HG03565 (cell line): ENCODE measurements around the gene CD63.

ENCODE experiments used
- ATAC-seq: cut with Tn5 transposase; IDR thresholded peaks from one replicate; pipeline ENCODE4 v1.9.1; 2021; ENCODE audit warnings: mild to moderate bottlenecking, moderate library complexity; ENCODE audit not compliant: unreplicated experiment

The CD63 gene

DNA sequence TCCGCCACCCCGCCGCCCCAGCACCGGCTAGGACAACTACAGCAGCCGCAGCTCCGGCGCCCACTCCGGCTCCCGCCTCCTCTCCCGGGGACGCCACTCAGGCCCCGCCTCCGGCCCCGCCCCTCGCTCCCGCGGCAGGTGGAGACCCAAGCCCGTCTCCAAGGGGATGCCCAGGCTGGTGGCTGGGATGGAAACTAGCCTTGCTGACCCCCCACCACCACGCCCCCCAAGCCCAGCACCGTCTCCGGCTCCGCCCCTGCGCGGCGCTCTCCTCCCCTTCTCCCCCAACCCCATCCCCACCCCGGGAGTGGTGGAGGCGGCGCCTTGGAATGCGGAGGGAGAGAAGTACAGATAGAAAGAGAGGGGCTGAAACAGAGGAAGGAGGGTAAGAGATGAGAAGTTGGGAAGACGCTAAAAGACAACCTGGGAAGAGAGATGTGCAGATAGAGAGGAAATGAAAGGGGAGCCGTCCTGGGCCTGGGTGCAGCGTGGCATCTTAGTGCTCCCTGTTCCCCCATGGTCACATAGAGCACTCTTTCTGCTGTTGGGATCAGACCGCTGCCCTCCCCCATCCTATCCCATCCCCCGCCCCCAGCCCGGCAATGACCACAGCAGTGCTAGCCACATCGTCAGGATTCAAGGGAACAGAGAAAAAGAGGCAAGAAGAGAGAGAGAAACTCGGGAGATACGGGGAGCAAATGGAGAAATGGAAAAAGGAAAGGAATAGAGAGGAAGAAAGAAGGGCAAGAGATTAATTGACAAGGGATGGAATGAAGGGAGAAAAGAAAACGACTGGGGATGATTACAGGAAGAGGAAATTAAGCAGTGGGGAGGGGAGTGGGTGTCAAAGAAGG lies 20.7 kb downstream of the CD63 start, which contains the start of gene ITGA7:
Gene ITGA7 (minus strand): TSS at position 64 of the 854 bp plus-strand sequence. CDS start 222 bp downstream, outside the sequence.
- no peak for ATAC-seq

DNA sequence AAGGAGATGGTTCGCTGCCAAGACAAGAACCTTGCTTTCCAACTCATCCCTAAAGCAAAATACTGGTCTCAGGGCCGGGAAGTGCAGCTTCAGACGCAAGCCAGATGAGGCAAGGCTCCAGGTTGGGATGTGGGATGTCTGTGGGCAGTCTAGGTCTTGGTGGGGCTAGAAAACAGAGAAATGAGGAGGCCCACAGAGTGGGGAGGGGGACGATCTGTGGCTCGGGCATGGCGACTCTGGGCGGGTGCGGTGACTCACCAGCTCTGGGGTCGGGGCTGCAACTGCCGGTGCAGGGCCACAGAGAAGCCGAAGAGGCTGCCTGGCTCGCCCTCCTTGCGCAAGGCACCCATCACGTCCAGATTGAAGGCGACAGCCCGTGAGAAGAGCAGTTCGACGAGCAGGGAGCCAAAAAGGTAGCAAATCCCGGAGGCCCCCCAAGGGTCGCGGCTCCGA lies 21.6 kb downstream of the CD63 start:
- ATAC-seq: no peak

DNA sequence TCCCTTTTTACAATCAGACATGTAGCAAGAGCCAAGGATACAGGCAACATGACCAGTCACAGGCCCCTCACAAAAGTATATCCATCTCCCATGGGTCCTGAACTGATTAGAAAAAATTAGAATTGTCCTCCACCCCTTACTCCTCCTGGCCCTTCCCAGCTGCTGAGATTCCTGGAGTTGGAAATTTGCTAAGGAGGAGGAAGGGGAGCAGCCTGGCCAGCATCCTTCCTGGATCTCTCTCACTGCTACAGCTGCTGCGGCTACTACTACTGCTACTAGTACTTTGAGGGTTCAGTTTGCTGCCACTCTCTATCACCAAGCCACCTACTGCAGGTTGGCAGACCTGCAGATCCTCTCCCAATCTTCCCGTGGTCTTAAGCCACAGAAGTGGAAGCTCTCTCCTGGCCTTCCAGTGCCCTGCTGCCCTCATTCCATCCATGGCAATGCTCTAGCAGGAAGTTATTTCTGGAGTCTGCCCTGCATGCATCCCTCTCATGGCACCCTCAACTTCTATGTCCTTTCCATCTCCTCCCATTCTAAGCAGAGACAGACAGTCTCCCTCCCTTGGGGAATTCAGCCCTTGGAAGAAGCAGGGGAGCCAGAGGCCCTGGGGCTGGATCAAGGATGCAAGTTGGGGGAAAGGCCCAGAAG lies 22.1 kb downstream of the CD63 start:
- ATAC-seq: no peak

GRCh38 chr12:55705782-55706402 lies 22.9 kb downstream of the CD63 start:
- ATAC-seq: no peak

DNA sequence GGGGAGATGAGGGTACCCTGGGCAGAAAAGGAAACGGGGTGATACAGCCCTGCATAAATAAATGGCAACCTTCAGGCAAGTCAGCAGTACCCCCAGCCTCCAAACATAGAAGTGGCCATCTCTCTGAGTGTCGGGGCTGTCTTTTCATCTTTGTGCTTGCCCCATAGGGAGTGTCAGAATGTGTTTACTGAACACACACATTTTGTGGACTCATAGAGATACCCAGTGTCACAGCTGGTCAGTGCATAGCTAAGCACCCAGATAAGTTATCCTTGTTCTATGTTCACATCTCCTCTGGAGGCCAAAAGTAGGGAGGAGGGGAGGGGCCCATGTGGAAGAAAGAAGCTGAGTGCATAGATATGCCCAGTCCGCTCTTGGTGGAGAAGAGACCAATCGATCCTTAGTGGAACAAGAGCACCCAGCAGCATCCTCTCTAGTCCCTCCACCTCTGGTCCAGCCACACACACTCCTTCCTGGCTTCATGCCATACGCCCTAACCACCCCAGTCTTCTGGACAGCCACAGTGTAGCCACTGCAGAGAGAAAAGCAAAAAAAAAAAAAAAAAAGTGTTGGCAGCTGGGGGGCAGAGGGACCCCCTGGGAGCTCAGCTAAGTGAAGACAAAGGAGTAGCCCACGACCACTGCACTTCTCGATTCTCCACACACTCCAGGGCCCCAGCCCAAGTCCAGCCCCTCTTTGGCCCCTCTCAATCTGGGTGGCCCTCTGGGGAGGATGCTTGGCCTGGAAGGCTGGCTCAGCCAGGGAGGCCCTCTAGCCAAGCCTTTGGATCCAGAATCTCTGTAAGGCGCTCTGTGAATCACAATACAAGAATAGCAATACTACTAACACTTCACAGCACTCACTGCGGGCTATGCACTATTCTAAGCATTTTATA lies 23.7 kb downstream of the CD63 start:
- ATAC-seq: no peak

DNA sequence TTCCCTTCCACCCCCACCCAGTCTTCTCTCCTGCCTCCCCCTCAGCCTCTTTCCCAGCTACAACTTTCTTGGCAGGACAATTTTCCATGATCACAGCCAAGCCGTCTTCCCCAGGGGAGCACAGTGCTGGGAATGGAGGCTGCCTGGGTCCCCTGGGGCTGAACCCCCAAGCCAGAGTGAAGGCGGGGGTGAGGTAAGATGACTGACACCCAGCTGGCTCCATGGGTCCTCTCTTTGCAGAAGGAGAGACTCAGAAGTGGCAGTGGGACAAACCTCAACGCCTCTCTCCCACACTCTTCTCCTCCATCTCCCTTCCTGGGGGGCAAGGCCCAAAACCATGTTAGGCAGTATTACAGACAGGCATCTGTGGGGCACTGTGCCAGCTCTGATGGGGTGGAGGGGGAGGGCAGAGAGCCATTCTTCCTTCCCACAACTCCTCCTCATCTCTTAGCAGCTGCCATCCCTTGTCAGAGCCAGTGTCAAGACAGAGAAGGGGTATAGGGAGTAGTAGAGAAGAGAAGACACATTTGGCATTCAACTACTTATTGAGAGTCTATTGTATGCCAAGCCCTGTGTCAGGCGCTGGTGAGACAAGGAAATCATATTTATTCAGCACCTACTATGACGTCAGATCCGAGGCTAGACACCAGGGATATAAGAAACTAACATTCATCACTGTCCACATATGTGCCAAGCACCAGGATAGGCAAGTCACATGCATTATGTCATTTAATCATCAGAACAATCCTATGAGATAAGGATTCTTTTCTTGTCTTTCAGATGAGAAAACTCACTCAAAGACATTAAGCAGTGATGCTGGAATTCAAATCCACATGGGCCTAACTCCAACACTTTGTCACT lies 24.7 kb downstream of the CD63 start:
- no peak for ATAC-seq

DNA sequence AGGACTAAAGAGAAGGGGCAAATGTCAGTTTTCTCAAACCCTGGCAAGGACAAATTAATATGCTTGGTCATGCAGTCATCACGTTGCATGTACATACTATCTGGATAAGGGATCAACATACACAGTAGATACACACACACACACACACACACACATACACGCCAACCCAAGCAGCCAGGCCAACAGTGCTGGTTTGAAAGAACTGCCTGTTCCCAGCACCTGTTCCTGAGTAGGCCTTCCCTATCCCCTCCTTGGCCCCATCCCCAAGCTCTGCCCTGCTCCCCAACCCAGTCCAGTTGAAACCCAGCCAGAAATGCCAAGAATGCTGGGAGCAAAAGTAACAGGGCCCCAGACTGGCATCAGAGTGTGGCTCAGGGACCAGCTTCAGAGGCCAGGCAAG lies 25.5 kb downstream of the CD63 start:
- no peak for ATAC-seq

DNA sequence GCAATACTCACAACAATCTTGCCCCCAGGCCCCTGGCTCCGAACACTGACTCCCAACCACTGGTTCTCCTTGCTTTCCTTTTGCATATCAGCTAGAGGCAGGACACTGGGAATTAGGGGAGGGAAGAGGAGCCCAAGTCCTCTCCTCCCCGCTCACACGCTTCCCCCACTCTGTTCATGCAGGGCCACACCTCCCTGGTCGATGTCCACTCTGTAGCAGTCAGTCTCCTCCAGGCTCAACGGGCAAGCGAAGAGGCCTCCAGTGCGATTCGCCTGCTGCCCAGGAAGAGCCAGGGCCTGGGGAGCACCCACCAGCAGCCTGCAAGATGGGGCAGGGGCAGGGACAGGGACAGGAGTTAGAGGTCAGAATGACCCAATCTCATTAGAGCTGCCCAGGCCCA lies 25.9 kb downstream of the CD63 start:
- no peak for ATAC-seq

DNA sequence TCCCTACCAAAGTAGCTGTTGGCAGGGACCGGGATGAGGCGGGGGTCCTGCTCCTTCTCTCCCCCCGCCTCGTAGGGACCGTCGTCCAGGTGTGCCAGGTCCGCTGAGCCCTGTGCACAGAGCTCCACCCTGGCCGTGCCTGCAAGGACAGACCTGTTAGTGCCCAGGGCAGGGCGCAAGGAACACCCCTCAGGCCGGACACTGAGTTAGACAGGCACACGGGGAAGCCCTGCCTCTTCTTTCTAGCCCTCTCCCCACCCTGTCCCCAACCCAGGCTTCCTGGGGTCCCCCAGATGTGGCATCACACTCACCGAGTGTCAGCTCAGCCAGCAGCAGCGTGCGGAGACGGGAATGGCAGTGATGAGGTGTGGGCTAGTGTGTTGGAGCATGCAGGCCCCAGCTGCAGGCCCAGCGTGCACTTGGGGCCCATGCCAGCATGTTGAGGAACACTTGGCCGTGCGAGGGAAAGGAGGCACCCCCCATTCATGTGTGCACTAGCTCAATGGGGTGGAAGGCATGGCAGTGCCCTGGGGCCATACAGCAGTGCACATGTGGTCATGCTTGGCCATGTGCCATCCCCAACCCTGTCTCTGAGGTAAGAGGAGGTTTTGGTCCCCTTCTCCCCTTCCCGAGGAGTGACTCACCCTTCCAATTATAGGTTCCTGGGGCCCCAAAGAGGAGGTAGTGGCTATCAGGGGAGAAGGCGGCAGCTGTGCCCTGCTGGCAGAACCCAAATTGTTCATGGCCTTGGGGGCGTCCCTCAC lies 28.4 kb downstream of the CD63 start:
- ATAC-seq: no peak

DNA sequence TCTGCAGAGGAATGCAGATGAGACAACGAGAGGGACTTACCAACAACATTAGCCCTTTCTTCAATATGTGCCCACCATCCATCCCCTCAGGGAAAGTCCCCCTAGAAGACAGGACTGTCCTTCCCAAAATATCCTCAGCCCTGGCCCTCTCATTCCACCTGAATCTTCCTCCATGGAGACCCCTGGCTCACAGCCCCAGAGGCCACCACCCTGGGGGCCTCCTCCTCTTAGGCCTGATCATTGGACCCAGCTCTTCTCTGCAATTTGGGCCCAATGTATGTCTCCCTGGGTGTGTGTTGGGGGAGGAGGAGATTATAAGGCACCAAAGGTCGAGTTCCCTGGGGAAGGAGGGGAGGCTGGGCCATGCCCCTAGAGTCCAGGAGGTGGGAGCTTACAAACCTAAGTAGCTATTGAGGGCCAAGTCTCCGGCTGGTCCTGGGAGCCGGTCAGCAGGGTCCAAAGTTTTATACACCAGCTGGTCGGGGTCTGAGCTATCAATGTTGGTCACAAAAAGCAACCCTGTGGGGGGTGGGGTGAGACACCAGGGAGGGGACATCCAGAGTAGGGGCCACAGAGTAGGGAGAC lies 29.2 kb downstream of the CD63 start:
- ATAC-seq: no peak

DNA sequence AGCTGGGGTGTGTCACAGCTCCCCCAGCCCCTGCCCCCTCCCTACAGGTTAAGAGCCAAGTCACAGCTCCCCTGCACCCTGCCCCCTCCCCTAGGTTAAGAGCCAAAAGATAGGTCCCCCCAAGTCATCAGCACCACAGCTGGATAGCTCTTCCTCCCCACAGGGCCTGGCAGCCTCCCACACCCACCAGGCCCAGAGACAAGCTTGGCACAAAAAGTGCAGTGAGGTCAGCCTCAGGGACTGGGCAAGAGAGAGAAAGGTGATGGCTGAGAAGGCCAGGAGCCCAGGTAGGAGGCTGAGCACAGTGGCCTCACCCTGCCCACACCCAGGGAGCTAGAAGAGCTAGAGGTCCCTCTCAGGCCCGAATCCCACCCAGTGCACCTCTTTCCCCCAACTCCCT lies 29.8 kb downstream of the CD63 start:
- ATAC-seq: no peak

GRCh38 chr12:55698241-55698955 lies 30.4 kb downstream of the CD63 start:
- ATAC-seq: no peak

- no peak for ATAC-seq
These were observed 31.1 kb downstream of the CD63 start for GRCh38 chr12:55697686-55698085.

GRCh38 chr12:55696796-55697462 lies 31.9 kb downstream of the CD63 start:
- ATAC-seq: no peak

GRCh38 chr12:55696141-55696540 lies 32.7 kb downstream of the CD63 start:
- ATAC-seq: no peak

DNA sequence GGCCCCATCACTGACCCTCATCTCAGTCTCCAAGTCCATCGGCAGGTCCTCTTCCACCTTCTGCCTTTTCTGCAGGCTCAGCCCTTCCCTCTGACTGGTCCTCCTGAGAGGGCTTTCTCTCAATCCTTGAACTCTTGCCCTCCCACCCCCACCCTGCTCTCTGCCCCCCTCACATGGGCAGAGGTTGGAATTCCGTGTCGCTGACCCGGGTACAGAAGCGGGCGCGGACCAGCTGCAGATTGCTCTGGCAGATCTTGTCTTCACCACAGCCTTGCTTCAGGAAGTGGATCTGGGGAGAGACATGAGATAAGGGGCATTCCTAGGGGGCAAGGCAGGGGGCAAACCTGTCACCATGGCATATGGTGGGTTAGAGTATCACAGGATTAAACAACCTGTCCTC lies 33.5 kb downstream of the CD63 start:
- ATAC-seq: no peak

DNA sequence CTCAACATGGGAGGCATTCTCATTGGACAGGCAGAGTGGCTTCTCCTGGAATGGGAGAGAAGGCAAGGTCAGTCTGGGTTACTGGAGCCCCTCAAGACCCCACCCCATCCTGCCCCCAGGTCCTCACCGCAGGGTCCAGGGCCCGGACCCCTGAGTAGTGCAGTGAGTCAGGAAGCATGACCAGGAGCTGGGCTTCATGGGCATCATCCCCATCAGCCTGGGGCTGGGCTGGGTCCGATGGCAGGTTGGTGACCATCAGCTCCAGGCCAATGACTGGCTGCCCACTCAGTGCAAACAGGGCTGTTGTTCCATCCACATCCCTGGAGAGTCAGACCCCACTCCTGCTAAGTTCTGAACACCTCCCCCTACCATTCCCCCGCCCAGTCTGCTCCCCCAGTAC lies 34.2 kb downstream of the CD63 start:
- ATAC-seq: no peak

GRCh38 chr12:55694188-55694515 lies 34.7 kb downstream of the CD63 start:
- no peak for ATAC-seq
